GM23248 (cell line): ENCODE measurements around the gene PPP6R1. TPM values are rescaled to one million over a fixed set of nuclear protein-coding genes. Genes with fewer than 3 reads are reported as not detected.

ENCODE experiments used
- DNase-seq: peaks from one replicate; pipeline ENCODE4 v3.0.0-alpha.2; 2015
- H2AFZ ChIP-seq: fragments of 200-600 bp; sonication (generic); 2 replicates; pipeline ENCODE4 v1.6.1; 2016; ENCODE audit warnings: antibody characterized with exemption
- H3F3A ChIP-seq: fragments of 200-600 bp; sonication (generic); 2 replicates; pipeline ENCODE4 v1.6.1; 2016; ENCODE audit warnings: mild to moderate bottlenecking, antibody characterized with exemption, mixed run types; ENCODE audit not compliant: insufficient read depth
- H3K27ac ChIP-seq: fragments of 200-600 bp; sonication (generic); 2 replicates; pipeline ENCODE4 v1.5.1; 2016; ENCODE audit warnings: mild to moderate bottlenecking
- H3K27me3 ChIP-seq: fragments of 200-600 bp; sonication (generic); replicated peaks from 2 replicates; pipeline ENCODE4 v1.6.1; 2016; ENCODE audit warnings: mild to moderate bottlenecking; ENCODE audit not compliant: insufficient read depth
- H3K36me3 ChIP-seq: fragments of 200-600 bp; sonication (generic); 2 replicates; pipeline ENCODE4 v1.6.1; 2016; ENCODE audit warnings: low read depth, mild to moderate bottlenecking
- H3K4me1 ChIP-seq: fragments of 200-600 bp; sonication (generic); 2 replicates; pipeline ENCODE4 v1.6.1; 2016; ENCODE audit warnings: mild to moderate bottlenecking; ENCODE audit not compliant: insufficient read depth
- H3K4me2 ChIP-seq: fragments of 200-600 bp; sonication (generic); one replicate; pipeline ENCODE4 v1.6.1; 2016; ENCODE audit warnings: mild to moderate bottlenecking; ENCODE audit not compliant: unreplicated experiment
- H3K4me3 ChIP-seq: fragments of 200-600 bp; sonication (generic); 2 replicates; pipeline ENCODE4 v1.5.1; 2016; ENCODE audit warnings: mild to moderate bottlenecking
- H3K79me2 ChIP-seq: fragments of 200-600 bp; sonication (generic); 2 replicates; pipeline ENCODE4 v1.6.1; 2016; ENCODE audit warnings: mild to moderate bottlenecking; ENCODE audit not compliant: insufficient read depth
- H3K9ac ChIP-seq: fragments of 200-600 bp; sonication (generic); 2 replicates; pipeline ENCODE4 v1.6.1; 2016; ENCODE audit warnings: mild to moderate bottlenecking
- H3K9me2 ChIP-seq: fragments of 200-600 bp; sonication (generic); 2 replicates; pipeline ENCODE4 v1.6.1; 2016; ENCODE audit warnings: mixed run types, mild to moderate bottlenecking, moderate library complexity; ENCODE audit not compliant: insufficient read depth
- H3K9me3 ChIP-seq: fragments of 200-600 bp; sonication (generic); one replicate; pipeline ENCODE4 v1.6.1; 2017; ENCODE audit warnings: low read depth
- H4K20me1 ChIP-seq: fragments of 200-600 bp; sonication (generic); 2 replicates; pipeline ENCODE4 v1.6.0; 2016; ENCODE audit not compliant: insufficient read depth
- EZH2 ChIP-seq: fragments of 200-600 bp; sonication (generic); IDR thresholded peaks from 2 replicates; pipeline ENCODE4 v1.6.1; 2018; ENCODE audit warnings: antibody characterized with exemption, mild to moderate bottlenecking; ENCODE audit not compliant: insufficient read depth, poor library complexity, severe bottlenecking
- EZH2phosphoT487 ChIP-seq: fragments of 200-600 bp; sonication (generic); IDR thresholded peaks from 2 replicates; pipeline ENCODE4 v1.6.1; 2018; ENCODE audit warnings: antibody characterized with exemption, moderate library complexity, mild to moderate bottlenecking, low read depth; ENCODE audit not compliant: insufficient read depth
- WGBS, 2 experiments: methylation state at CpG; one replicate each; pipeline ENCODE4 v1.1.6; 2015 to 2017; ENCODE audit warnings: low lambda C conversion rate in 2 of 2, low coverage in 1 of 2; ENCODE audit errors: missing lambda C conversion rate in 2 of 2; 5-methylcytosine and 5-hydroxymethylcytosine counted together
- in situ Hi-C: fragments of 300-500 bp; cut with MboI; formaldehyde crosslinking; loops from 2 replicates; pipeline ENCODE4 v1.15.0; 2020
- polyA plus RNA-seq: library from polyadenylated mRNA; unstranded; fragments of >200 nt; fragmentation: Nextera tagmentation; extraction: Ambion mirVana; gene quantifications from 2 replicates; pipeline ENCODE4 v1.2.1, GENCODE V29; 2016
- total RNA-seq: library from RNA; depleted of rRNA; stranded (reverse); fragments of >200 nt; shearing (Covaris generic); gene quantifications from 2 replicates; pipeline ENCODE4 v1.2.3, GENCODE V29; 2014

The PPP6R1 gene
- total and polyA plus RNA-seq, 2 experiments from 2014 or later = 9.7 to 36.9 TPM

DNA sequence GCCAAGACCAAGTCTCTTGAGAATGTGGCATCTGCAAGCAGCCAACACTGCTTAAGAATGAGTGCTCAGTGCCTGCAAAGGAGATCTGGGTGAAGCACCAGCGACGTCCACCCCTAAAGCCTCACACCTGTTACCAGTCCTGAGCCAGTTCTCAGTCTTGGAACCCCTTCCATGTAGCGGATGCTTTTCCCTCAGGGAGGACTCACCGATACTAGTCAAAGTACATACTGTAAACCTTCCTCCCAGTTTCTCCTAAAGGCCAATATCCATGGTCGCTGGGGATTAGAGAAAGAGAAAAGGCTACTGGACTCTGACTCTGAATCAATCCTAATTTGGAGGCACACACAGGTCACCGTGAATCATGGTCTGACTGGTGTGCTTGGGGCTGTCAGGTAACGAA is 45.3 kb downstream of the PPP6R1 start:
- H3F3A ChIP-seq = peaks cover 27% of the 10 kb centered on the region
- no peak overlapping the region for H2AFZ ChIP-seq
- H3K4me3 ChIP-seq = no peak overlapping the region
- WGBS, 2 experiments = 64 to 77% methylated on average over 7 of the region's 7 CpGs
- no peak overlapping the region for H3K4me2 ChIP-seq
- no peaks in the 10 kb centered on the region for H4K20me1 ChIP-seq
- H3K27me3 ChIP-seq = no peaks in the 10 kb centered on the region
- H3K4me1 ChIP-seq = peaks cover 22% of the 10 kb centered on the region
- no peaks in the 10 kb centered on the region for H3K79me2 ChIP-seq
- in situ Hi-C loops = no loop called here
- no peaks in the 10 kb centered on the region for H3K9me2 ChIP-seq
- no peaks in the 10 kb centered on the region for H3K9me3 ChIP-seq
- no peak overlapping the region for H3K9ac ChIP-seq
- DNase-seq = no peak
- no peak overlapping the region for H3K27ac ChIP-seq
- H3K36me3 ChIP-seq = no peaks in the 10 kb centered on the region
- TF ChIP-seq EZH2phosphoT487 (no peak), EZH2 (no peak)

DNA sequence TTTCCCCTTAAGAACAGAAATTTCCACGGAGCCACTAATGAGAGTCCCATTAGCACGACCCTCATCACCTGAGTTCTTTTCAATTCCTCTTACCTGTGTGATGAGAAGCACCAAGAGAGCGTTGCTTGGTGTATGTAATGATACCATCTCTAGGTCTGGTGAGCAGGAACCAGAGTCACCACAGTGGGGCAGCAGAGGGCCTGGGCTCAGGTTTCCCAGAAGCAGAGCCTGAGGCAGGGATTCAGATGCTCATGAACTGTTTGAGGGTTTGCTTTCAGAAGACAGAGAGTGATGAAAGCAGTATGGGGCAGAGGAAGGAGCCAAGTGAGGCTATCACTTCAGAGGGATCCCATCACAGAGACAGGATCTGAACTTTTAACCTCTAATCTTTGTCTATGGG is 46.4 kb downstream of the PPP6R1 start:
- Histone ChIP-seq H3K79me2 (no peaks in the 10 kb centered on the region), H3K9me3 (no peaks in the 10 kb centered on the region), H3K27ac (no peak overlapping the region), H3K4me3 (no peak overlapping the region), H3F3A (peaks cover 22% of the 10 kb centered on the region), H3K9me2 (no peaks in the 10 kb centered on the region), H2AFZ (no peak overlapping the region), H3K36me3 (no peaks in the 10 kb centered on the region), H3K9ac (no peak overlapping the region), H4K20me1 (no peaks in the 10 kb centered on the region), H3K27me3 (no peaks in the 10 kb centered on the region), H3K4me1 (peaks cover 22% of the 10 kb centered on the region), H3K4me2 (no peak overlapping the region)
- 94 to 96% methylated on average over 3 of the region's 3 CpGs for WGBS, 2 experiments
- in situ Hi-C loops = no loop called here
- no peak for DNase-seq
- TF ChIP-seq EZH2phosphoT487 (no peak), EZH2 (no peak)

DNA sequence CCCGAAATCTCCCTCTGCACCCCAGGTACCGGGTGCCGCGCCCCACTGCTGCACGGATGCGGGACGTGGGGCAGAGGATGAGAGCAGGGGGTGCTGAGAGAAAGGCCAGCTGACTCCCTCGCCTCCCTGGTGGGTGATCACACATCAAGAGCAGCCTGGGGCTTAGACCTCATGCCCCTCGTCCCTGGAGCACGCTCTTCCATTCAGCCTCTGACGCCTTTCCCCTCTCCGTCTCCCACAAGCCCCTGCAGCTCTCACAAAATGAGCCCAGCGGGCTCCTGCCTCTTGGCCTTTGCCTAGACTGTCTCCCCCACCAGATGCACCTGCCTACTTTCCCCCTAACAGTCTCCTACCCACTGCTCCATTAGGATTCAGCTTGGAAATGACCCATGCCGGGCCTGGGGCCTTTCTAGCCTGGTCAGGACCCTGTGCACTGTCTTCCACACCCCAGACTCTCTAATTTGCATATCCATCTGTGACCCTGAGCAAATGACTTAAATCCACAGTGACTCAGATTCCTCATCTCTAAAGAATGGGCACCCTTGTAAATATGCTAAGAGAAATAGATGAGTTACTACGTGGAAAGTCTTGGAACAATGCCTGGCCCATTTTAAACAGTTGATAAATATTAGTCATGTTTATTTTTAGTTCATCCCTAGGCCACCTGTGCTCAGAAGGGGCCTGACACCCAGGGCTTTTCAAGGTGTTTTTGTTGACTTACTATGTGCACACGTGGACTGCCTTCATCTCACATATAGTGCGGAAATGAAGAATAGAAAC is 48.9 kb downstream of the PPP6R1 start:
- H3K9ac ChIP-seq = no peak overlapping the region
- no peak for TF ChIP-seq EZH2phosphoT487
- TF ChIP-seq EZH2 = no peak
- H3K79me2 ChIP-seq = no peaks in the 10 kb centered on the region
- H3K4me3 ChIP-seq = no peak overlapping the region
- H3K4me1 ChIP-seq = peaks cover 20% of the 10 kb centered on the region
- no peaks in the 10 kb centered on the region for H3K9me2 ChIP-seq
- no peak overlapping the region for H2AFZ ChIP-seq
- WGBS, 2 experiments = 61 to 63% methylated on average over 14 to 17 of the region's 17 CpGs
- H3K9me3 ChIP-seq = no peaks in the 10 kb centered on the region
- H3K27ac ChIP-seq = peak overlapping the region; percentile 24; the same call in 1 of the 2 replicates
- no peaks in the 10 kb centered on the region for H4K20me1 ChIP-seq
- H3K4me2 ChIP-seq = peak overlapping the region; percentile 37
- no peaks in the 10 kb centered on the region for H3K36me3 ChIP-seq
- in situ Hi-C loops = no loop called here
- DNase-seq = peak; percentile 98
- peaks cover 18% of the 10 kb centered on the region; the same call in 1 of the 2 replicates for H3F3A ChIP-seq
- no peaks in the 10 kb centered on the region for H3K27me3 ChIP-seq

DNA sequence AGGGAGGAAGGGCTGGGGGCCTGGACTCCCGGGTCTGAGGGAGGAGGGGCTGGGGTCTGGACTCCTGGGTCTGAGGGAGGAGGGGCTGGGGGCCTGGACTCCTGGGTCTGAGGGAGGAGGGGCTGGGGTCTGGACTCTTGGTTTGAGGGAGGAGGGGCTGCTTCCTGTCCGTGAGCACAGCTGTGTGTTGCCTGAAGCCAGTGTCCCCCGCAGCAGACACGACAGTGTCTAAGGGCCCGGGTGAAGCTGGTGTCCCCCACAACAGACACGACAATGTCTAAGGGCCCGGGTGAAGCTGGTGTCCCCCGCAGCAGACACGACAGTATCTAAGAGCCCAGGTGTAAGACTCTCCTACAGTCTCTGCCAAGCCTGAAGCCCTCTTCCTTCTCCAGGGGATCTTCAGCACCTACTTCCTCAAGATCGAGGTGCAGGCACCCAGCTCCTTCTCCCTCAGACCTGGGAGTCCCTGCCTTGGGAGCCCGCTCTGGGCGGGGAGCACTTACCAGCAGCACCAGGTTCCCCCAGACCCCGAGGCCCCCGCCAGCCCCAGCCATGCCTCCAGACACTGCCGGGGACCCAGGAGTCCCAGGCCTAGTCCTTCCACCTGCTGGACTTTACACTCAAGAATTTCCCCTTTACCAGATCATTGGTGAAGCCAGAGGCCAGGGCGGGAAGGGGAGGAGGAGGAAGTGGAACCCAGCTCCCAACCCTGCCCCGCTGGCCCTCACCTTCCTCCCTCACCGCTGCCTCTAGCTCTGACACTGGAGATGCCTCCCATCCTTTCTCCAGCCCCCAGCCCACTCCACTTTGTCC is 49.7 kb downstream of the PPP6R1 start, which contains the start of gene PTPRH:
Gene PTPRH, minus strand, starts transcription at position 622 of the 813 bp plus-strand sequence. Its CDS starts 68 bp downstream, at position 554.
- Histone ChIP-seq H3K27ac (peak within 1 kb of the TSS; percentile 24; the same call in 1 of the 2 replicates), H4K20me1 (no peaks in the 10 kb centered on the region), H3K4me3 (no peak within 1 kb of the TSS), H3K36me3 (no peaks in the 10 kb centered on the region), H3K9me3 (no peaks in the 10 kb centered on the region), H3K4me2 (peak within 1 kb of the TSS; percentile 37), H2AFZ (no peak within 1 kb of the TSS), H3K27me3 (no peaks in the 10 kb centered on the region), H3F3A (peaks cover 18% of the 10 kb centered on the region; the same call in 1 of the 2 replicates), H3K4me1 (peaks cover 20% of the 10 kb centered on the region), H3K79me2 (no peaks in the 10 kb centered on the region), H3K9ac (no peak within 1 kb of the TSS), H3K9me2 (no peaks in the 10 kb centered on the region)
- TF ChIP-seq EZH2phosphoT487 (no peak), EZH2 (no peak)
- whole genome bisulfite sequencing, 2 experiments = 58 to 61% methylated on average over 11 to 17 of the region's 18 CpGs
- in situ Hi-C loops = no loop called here
- DNase-seq = no peak
